WTC11 (cell line): ENCODE results near the gene ENHO. TPM values are rescaled to one million over a fixed set of nuclear protein-coding genes. Genes with fewer than 3 reads are reported as not detected.

Experiments used
- ATAC-seq: fragments of 200-7000 bp; cut with Tn5 transposase; 2 replicates; pipeline ENCODE4 v1.10.0; 2021; ENCODE audit warnings: mild to moderate bottlenecking, moderate library complexity
- CTCF ChIA-PET: fragments of 300-600 bp; sonication (Branson Sonifier 250); formaldehyde crosslinking; loops from one replicate; lab custom pipeline; 2021; ENCODE audit warnings: antibody characterized with exemption; lab: Charles Lee
- POLR2A ChIA-PET: fragments of 350-600 bp; sonication (Branson Sonifier 250); formaldehyde crosslinking; loops from one replicate; lab custom pipeline; 2021; ENCODE audit warnings: antibody characterized with exemption; lab: Charles Lee
- DNase-seq: peaks from one replicate; pipeline ENCODE4 v3.0.0; 2021; ENCODE audit warnings: low spot score
- H3K27ac Mint-ChIP-seq: 2 replicates; pipeline ENCODE4 v1.8.0; 2021; ENCODE audit warnings: mixed read lengths
- H3K27me3 Mint-ChIP-seq: 2 replicates; pipeline ENCODE4 v1.8.0; 2021; ENCODE audit warnings: low read depth, mild to moderate bottlenecking, moderate library complexity, mixed read lengths
- H3K36me3 Mint-ChIP-seq: 2 replicates; pipeline ENCODE4 v1.8.0; 2021; ENCODE audit warnings: mixed read lengths
- H3K4me1 Mint-ChIP-seq: 2 replicates; pipeline ENCODE4 v1.8.0; 2022; ENCODE audit warnings: mixed read lengths
- H3K4me3 Mint-ChIP-seq: 2 replicates; pipeline ENCODE4 v1.8.0; 2021; ENCODE audit warnings: mild to moderate bottlenecking, moderate library complexity, mixed read lengths
- H3K9me3 Mint-ChIP-seq: 2 replicates; pipeline ENCODE4 v1.8.0; 2021; ENCODE audit warnings: mixed read lengths
- AFF4 ChIP-seq: sonication (generic); formaldehyde crosslinking; IDR thresholded peaks from 2 replicates; pipeline ENCODE4 v1.8.1; 2023; ENCODE audit warnings: mild to moderate bottlenecking, missing genetic modification reagents, borderline replicate concordance
- ATF2 ChIP-seq: sonication (generic); formaldehyde crosslinking; IDR thresholded peaks from 2 replicates; pipeline ENCODE4 v1.8.1; 2022; ENCODE audit warnings: low read depth, missing genetic modification reagents, borderline replicate concordance
- CREB1 ChIP-seq: sonication (generic); formaldehyde crosslinking; IDR thresholded peaks from 2 replicates; pipeline ENCODE4 v1.8.0; 2023; ENCODE audit warnings: mild to moderate bottlenecking, missing genetic modification reagents
- ESRRA ChIP-seq: sonication (generic); formaldehyde crosslinking; IDR thresholded peaks from 2 replicates; pipeline ENCODE4 v1.8.1; 2022; ENCODE audit warnings: mild to moderate bottlenecking, missing genetic modification reagents, borderline replicate concordance
- FOXP4 ChIP-seq: sonication (generic); formaldehyde crosslinking; IDR thresholded peaks from 2 replicates; pipeline ENCODE4 v1.8.0; 2022; ENCODE audit warnings: mild to moderate bottlenecking, missing genetic modification reagents
- GTF2I ChIP-seq: fragments of 250-450 bp; sonication (Bioruptor Pico); conservative IDR thresholded peaks from 2 replicates; pipeline ENCODE4 v1.4.0; 2021; ENCODE audit warnings: mild to moderate bottlenecking
- IRF2 ChIP-seq: sonication (generic); formaldehyde crosslinking; IDR thresholded peaks from 2 replicates; pipeline ENCODE4 v1.8.0; 2022; ENCODE audit warnings: low read depth, missing genetic modification reagents, borderline replicate concordance
- NFYB ChIP-seq: sonication (generic); formaldehyde crosslinking; conservative IDR thresholded peaks from 2 replicates; pipeline ENCODE4 v1.8.0; 2022; ENCODE audit warnings: low read depth, missing genetic modification reagents
- NR1H2 ChIP-seq: sonication (generic); formaldehyde crosslinking; IDR thresholded peaks from 2 replicates; pipeline ENCODE4 v1.9.0; 2021; ENCODE audit warnings: mild to moderate bottlenecking, moderate library complexity, missing genetic modification reagents
- OVOL2 ChIP-seq: fragments of 250-450 bp; sonication (Bioruptor Pico); IDR thresholded peaks from 2 replicates; pipeline ENCODE4 v1.9.0; 2021; ENCODE audit warnings: mild to moderate bottlenecking, borderline replicate concordance
- TEAD1 ChIP-seq: sonication (generic); formaldehyde crosslinking; IDR thresholded peaks from 2 replicates; pipeline ENCODE4 v1.8.0; 2022; ENCODE audit warnings: mild to moderate bottlenecking, missing genetic modification reagents
- total RNA-seq: library from RNA; stranded (reverse); gene quantifications from 3 replicates; pipeline ENCODE4 v1.2.3, GENCODE V29; 2021
- TF ChIP-seq, protein P1 (sequence below): sonication (generic); formaldehyde crosslinking; IDR thresholded peaks from 2 replicates; pipeline ENCODE4 v1.8.1; 2022; ENCODE audit warnings: missing genetic modification reagents, borderline replicate concordance
- TF ChIP-seq, protein P2 (sequence below): sonication (generic); formaldehyde crosslinking; conservative IDR thresholded peaks from 2 replicates; pipeline ENCODE4 v1.8.1; 2023; ENCODE audit warnings: mild to moderate bottlenecking, low read depth, missing genetic modification reagents, moderate library complexity
- TF ChIP-seq, protein P3 (sequence below): sonication (generic); formaldehyde crosslinking; IDR thresholded peaks from 2 replicates; pipeline ENCODE4 v1.8.0; 2022; ENCODE audit warnings: mild to moderate bottlenecking, missing genetic modification reagents
- TF ChIP-seq, protein P4 (sequence below): sonication (generic); formaldehyde crosslinking; IDR thresholded peaks from 2 replicates; pipeline ENCODE4 v1.8.1; 2022; ENCODE audit warnings: low read depth, mild to moderate bottlenecking, moderate library complexity, missing genetic modification reagents, borderline replicate concordance

Gene ENHO
- total RNA-seq, 1 experiment from 2014 or later, result 28.3 TPM

GRCh38 chr9:34514816-34515215 lies 8.0 kb downstream of the ENHO start:
- Mint-ChIP-seq H3K27me3 (no peaks in the 10 kb centered on the region), H3K4me3 (no peak overlapping the region), H3K36me3 (no peaks in the 10 kb centered on the region), H3K27ac (no peak overlapping the region), H3K4me1 (peaks cover 53% of the 10 kb centered on the region), H3K9me3 (no peaks in the 10 kb centered on the region)
- CTCF ChIA-PET, result interaction anchor here (1.1 to 5.0 kb wide), 3 partner anchors 76 to 111 kb away, joined by 3 to 40 read pairs (median 23); no protein-coding TSS in a partner anchor
- TF ChIP-seq GTF2I (no peak), NR1H2 (CRISPR knock-in tag) (no peak), IRF2 (no peak), ESRRA (CRISPR knock-in tag) (no peak), AFF4 (CRISPR knock-in tag) (no peak)
- TF ChIP-seq, protein P1, sequence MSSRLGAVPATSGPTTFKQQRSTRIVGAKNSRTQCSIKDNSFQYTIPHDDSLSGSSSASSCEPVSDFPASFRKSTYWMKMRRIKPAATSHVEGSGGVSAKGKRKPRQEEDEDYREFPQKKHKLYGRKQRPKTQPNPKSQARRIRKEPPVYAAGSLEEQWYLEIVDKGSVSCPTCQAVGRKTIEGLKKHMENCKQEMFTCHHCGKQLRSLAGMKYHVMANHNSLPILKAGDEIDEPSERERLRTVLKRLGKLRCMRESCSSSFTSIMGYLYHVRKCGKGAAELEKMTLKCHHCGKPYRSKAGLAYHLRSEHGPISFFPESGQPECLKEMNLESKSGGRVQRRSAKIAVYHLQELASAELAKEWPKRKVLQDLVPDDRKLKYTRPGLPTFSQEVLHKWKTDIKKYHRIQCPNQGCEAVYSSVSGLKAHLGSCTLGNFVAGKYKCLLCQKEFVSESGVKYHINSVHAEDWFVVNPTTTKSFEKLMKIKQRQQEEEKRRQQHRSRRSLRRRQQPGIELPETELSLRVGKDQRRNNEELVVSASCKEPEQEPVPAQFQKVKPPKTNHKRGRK (CRISPR knock-in tag), result no peak
- TF ChIP-seq, protein P2, sequence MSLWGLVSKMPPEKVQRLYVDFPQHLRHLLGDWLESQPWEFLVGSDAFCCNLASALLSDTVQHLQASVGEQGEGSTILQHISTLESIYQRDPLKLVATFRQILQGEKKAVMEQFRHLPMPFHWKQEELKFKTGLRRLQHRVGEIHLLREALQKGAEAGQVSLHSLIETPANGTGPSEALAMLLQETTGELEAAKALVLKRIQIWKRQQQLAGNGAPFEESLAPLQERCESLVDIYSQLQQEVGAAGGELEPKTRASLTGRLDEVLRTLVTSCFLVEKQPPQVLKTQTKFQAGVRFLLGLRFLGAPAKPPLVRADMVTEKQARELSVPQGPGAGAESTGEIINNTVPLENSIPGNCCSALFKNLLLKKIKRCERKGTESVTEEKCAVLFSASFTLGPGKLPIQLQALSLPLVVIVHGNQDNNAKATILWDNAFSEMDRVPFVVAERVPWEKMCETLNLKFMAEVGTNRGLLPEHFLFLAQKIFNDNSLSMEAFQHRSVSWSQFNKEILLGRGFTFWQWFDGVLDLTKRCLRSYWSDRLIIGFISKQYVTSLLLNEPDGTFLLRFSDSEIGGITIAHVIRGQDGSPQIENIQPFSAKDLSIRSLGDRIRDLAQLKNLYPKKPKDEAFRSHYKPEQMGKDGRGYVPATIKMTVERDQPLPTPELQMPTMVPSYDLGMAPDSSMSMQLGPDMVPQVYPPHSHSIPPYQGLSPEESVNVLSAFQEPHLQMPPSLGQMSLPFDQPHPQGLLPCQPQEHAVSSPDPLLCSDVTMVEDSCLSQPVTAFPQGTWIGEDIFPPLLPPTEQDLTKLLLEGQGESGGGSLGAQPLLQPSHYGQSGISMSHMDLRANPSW (CRISPR knock-in tag), result no peak
- TF ChIP-seq, protein P3, sequence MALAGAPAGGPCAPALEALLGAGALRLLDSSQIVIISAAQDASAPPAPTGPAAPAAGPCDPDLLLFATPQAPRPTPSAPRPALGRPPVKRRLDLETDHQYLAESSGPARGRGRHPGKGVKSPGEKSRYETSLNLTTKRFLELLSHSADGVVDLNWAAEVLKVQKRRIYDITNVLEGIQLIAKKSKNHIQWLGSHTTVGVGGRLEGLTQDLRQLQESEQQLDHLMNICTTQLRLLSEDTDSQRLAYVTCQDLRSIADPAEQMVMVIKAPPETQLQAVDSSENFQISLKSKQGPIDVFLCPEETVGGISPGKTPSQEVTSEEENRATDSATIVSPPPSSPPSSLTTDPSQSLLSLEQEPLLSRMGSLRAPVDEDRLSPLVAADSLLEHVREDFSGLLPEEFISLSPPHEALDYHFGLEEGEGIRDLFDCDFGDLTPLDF, result no peak
- ATAC-seq (no peak), DNase-seq (no peak)
- POLR2A ChIA-PET, result no interaction called here

- no peak for DNase-seq
- ChIA-PET POLR2A (interaction anchor here (1.7 kb wide), 1 partner anchor 33 kb away, joined by 5 read pairs; no protein-coding TSS in a partner anchor), CTCF (interaction anchor here (1.3 to 5.0 kb wide), 7 partner anchors 12 to 120 kb away, joined by 3 to 40 read pairs (median 18); partner anchors contain the start of genes DNAI1 and FAM219A)
- ATAC-seq, result no peak
- no peaks in the 10 kb centered on the region for H3K36me3 Mint-ChIP-seq
- H3K4me3 Mint-ChIP-seq, result no peak overlapping the region
- H3K27ac Mint-ChIP-seq, result no peak overlapping the region
- H3K4me1 Mint-ChIP-seq, result peaks cover 56% of the 10 kb centered on the region
- H3K9me3 Mint-ChIP-seq, result no peaks in the 10 kb centered on the region
- H3K27me3 Mint-ChIP-seq, result no peaks in the 10 kb centered on the region
- TF ChIP-seq OVOL2 (CRISPR knock-in tag) (no peak), ATF2 (CRISPR knock-in tag) (no peak), IRF2 (no peak), NFYB (CRISPR knock-in tag) (no peak), TEAD1 (CRISPR knock-in tag) (no peak), AFF4 (CRISPR knock-in tag) (no peak), CREB1 (CRISPR knock-in tag) (no peak), FOXP4 (no peak)
- TF ChIP-seq, protein P4, sequence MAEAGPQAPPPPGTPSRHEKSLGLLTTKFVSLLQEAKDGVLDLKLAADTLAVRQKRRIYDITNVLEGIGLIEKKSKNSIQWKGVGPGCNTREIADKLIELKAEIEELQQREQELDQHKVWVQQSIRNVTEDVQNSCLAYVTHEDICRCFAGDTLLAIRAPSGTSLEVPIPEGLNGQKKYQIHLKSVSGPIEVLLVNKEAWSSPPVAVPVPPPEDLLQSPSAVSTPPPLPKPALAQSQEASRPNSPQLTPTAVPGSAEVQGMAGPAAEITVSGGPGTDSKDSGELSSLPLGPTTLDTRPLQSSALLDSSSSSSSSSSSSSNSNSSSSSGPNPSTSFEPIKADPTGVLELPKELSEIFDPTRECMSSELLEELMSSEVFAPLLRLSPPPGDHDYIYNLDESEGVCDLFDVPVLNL (CRISPR knock-in tag), result no peak
Observed at GRCh38 chr9:34514401-34514800, 8.4 kb downstream of the ENHO start.
